ENCODE results near the gene TRPV3.
A peak's percentile ranks its signal among the peaks of the same experiment; 100 is the strongest.
"Not testable (repeated sequence)": the region's sequence is repeated elsewhere in the genome, so short reads cannot be mapped to it uniquely, and the experiment has no call there.

The TRPV3 gene

GRCh38 chr17:3475251-3475685, 82.3 kb downstream of the TRPV3 start:
- Histone ChIP-seq H3K27ac (peak overlapping the region; percentile 67; the same call in 1 of the 2 replicates), H3K9ac (ENCODE audit: insufficient read length) (no peak overlapping the region), H3K36me3 (ENCODE audit: insufficient read depth, low read length) (no peaks in the 10 kb centered on the region)

GRCh38 chr17:3474212-3474611, 83.4 kb downstream of the TRPV3 start:
- Histone ChIP-seq H3K4me3 (peak overlapping the region; percentile 30), H3K9ac (ENCODE audit: insufficient read length) (peak overlapping the region; percentile 34), H3K9me3 (ENCODE audit: low read depth, low read length) (no peaks in the 10 kb centered on the region), H3K27ac (peak overlapping the region; percentile 67), H3K36me3 (ENCODE audit: insufficient read depth, low read length) (no peaks in the 10 kb centered on the region)
- TF ChIP-seq EZH2 (IDR thresholded peaks at IDR 0.05) (no peak), FOXP2 (optimal IDR thresholded peaks at IDR 0.05; ENCODE audit: control extremely low read depth, extremely low read length, insufficient read depth) (no peak), POLR2AphosphoS5 (IDR thresholded peaks at IDR 0.05; ENCODE audit: borderline replicate concordance, low read depth, low read length) (no peak)
- DNase-seq (ENCODE audit: low read depth, low spot score): no peak

More at GRCh38 chr17:3475251-3475685, 82.3 kb downstream of the TRPV3 start:
- DNase-seq (ENCODE audit: low read depth, low spot score): no peak
- H3K9me3 ChIP-seq (ENCODE audit: low read depth, low read length): no peaks in the 10 kb centered on the region
- TF ChIP-seq POLR2AphosphoS5 (IDR thresholded peaks at IDR 0.05; ENCODE audit: borderline replicate concordance, low read depth, low read length): no peak
- no peak for TF ChIP-seq FOXP2 (optimal IDR thresholded peaks at IDR 0.05; ENCODE audit: control extremely low read depth, extremely low read length, insufficient read depth)
- no peak for TF ChIP-seq EZH2 (IDR thresholded peaks at IDR 0.05)
- H3K4me3 ChIP-seq: peak overlapping the region; percentile 66

GRCh38 chr17:3472137-3472536, 85.5 kb downstream of the TRPV3 start:
- TF ChIP-seq FOXP2 (optimal IDR thresholded peaks at IDR 0.05; ENCODE audit: control extremely low read depth, extremely low read length, insufficient read depth) (no peak), POLR2AphosphoS5 (IDR thresholded peaks at IDR 0.05; ENCODE audit: borderline replicate concordance, low read depth, low read length) (no peak)
- Histone ChIP-seq H3K9ac (ENCODE audit: insufficient read length) (no peak overlapping the region), H3K27ac (no peak overlapping the region), H3K9me3 (ENCODE audit: low read depth, low read length) (no peaks in the 10 kb centered on the region), H3K4me3 (no peak overlapping the region), H3K36me3 (ENCODE audit: insufficient read depth, low read length) (no peaks in the 10 kb centered on the region)
- no peak for DNase-seq (ENCODE audit: low read depth, low spot score)

GRCh38 chr17:3471599-3471998, 86.0 kb downstream of the TRPV3 start, which contains the start of gene SPATA22:
Gene SPATA22, minus strand, starts transcription at chr17:3471819. Its CDS starts 2,494 bp downstream, at chr17:3469325.
- no peak for DNase-seq (ENCODE audit: low read depth, low spot score)
- Histone ChIP-seq H3K9ac (ENCODE audit: insufficient read length) (no peak within 1 kb of the TSS), H3K27ac (no peak within 1 kb of the TSS), H3K36me3 (ENCODE audit: insufficient read depth, low read length) (no peaks in the 10 kb centered on the region), H3K4me3 (no peak within 1 kb of the TSS), H3K9me3 (ENCODE audit: low read depth, low read length) (no peaks in the 10 kb centered on the region)
- no peak for TF ChIP-seq FOXP2 (optimal IDR thresholded peaks at IDR 0.05; ENCODE audit: control extremely low read depth, extremely low read length, insufficient read depth)
- no peak for TF ChIP-seq EZH2 (IDR thresholded peaks at IDR 0.05)
- TF ChIP-seq POLR2AphosphoS5 (IDR thresholded peaks at IDR 0.05; ENCODE audit: borderline replicate concordance, low read depth, low read length): no peak

GRCh38 chr17:3469529-3469928, 88.1 kb downstream of the TRPV3 start:
- DNase-seq (ENCODE audit: low read depth, low spot score): no peak
- H3K9ac ChIP-seq (ENCODE audit: insufficient read length): no peak overlapping the region
- H3K36me3 ChIP-seq (ENCODE audit: insufficient read depth, low read length): no peaks in the 10 kb centered on the region
- TF ChIP-seq EZH2 (IDR thresholded peaks at IDR 0.05) (no peak), FOXP2 (optimal IDR thresholded peaks at IDR 0.05; ENCODE audit: control extremely low read depth, extremely low read length, insufficient read depth) (no peak), POLR2AphosphoS5 (IDR thresholded peaks at IDR 0.05; ENCODE audit: borderline replicate concordance, low read depth, low read length) (no peak)
- no peak overlapping the region for H3K27ac ChIP-seq
- no peaks in the 10 kb centered on the region for H3K9me3 ChIP-seq (ENCODE audit: low read depth, low read length)
- H3K4me3 ChIP-seq: no peak overlapping the region

- not testable (repeated sequence) for H3K4me3 ChIP-seq; H3K9ac ChIP-seq (ENCODE audit: insufficient read length); DNase-seq (ENCODE audit: low read depth, low spot score); H3K27ac ChIP-seq; H3K9me3 ChIP-seq (ENCODE audit: low read depth, low read length); H3K36me3 ChIP-seq (ENCODE audit: insufficient read depth, low read length)
Measured at GRCh38 chr17:3466355-3466754, 91.3 kb downstream of the TRPV3 start.

All from SK-N-MC (cell line).